GM21619 (cell line): Measurements from ENCODE around the gene CATSPER3.

ENCODE experiments used
- ATAC-seq: cut with Tn5 transposase; IDR thresholded peaks from one replicate; pipeline ENCODE4 v1.9.1; 2021; ENCODE audit not compliant: unreplicated experiment

CATSPER3 gene

GRCh38 chr5:134967607-134968006, at the start of gene CATSPER3:
CATSPER3 (plus strand) TSS chr5:134967907; CDS start chr5:134967992, 85 bp downstream.
- no peak for ATAC-seq

- ATAC-seq: no peak
These were observed 48.8 kb upstream of the CATSPER3 start for GRCh38 chr5:134918861-134919260.

GRCh38 chr5:134920848-134921575, 46.7 kb upstream of the CATSPER3 start:
- no peak for ATAC-seq

GRCh38 chr5:134932508-134932907, 35.2 kb upstream of the CATSPER3 start:
- ATAC-seq: no peak

- ATAC-seq: no peak
These were observed 33.5 kb upstream of the CATSPER3 start for GRCh38 chr5:134934202-134934601.

GRCh38 chr5:134935711-134936602, 31.8 kb upstream of the CATSPER3 start:
- no peak for ATAC-seq

- no peak for ATAC-seq
These were observed 30.2 kb upstream of the CATSPER3 start for GRCh38 chr5:134937526-134937925.

GRCh38 chr5:134938030-134938429, 29.7 kb upstream of the CATSPER3 start:
- ATAC-seq: no peak

GRCh38 chr5:134939500-134939899, 28.2 kb upstream of the CATSPER3 start:
- no peak for ATAC-seq

GRCh38 chr5:134943547-134943946, 24.2 kb upstream of the CATSPER3 start:
- ATAC-seq: no peak

GRCh38 chr5:134944630-134945029, 23.1 kb upstream of the CATSPER3 start:
- ATAC-seq: no peak

GRCh38 chr5:134945041-134945440, 22.7 kb upstream of the CATSPER3 start:
- ATAC-seq: no peak

- no peak for ATAC-seq
These were observed 18.8 kb upstream of the CATSPER3 start for GRCh38 chr5:134948911-134949310.

- ATAC-seq: no peak
These were observed 18.4 kb upstream of the CATSPER3 start for GRCh38 chr5:134949316-134949715.

GRCh38 chr5:134957920-134958608, 9.6 kb upstream of the CATSPER3 start:
- ATAC-seq: no peak

- no peak for ATAC-seq
These were observed 9.0 kb upstream of the CATSPER3 start for GRCh38 chr5:134958755-134959154.

GRCh38 chr5:134963098-134963497, 4.6 kb upstream of the CATSPER3 start:
- no peak for ATAC-seq

- no peak for ATAC-seq
These were observed 3.1 kb upstream of the CATSPER3 start for GRCh38 chr5:134964359-134965270.

- ATAC-seq: no peak
These were observed 2.4 kb upstream of the CATSPER3 start for GRCh38 chr5:134965271-134965825.

GRCh38 chr5:134968055-134968454, 348 bp downstream of the CATSPER3 start:
- ATAC-seq: no peak
